HK-2 (cell line): Measurements from ENCODE around the gene MUSTN1.

Source experiments
- DNase-seq: peaks from one replicate; pipeline ENCODE4 v3.0.0-alpha.2; 2018; ENCODE audit not compliant: unreplicated experiment

Gene MUSTN1

GRCh38 chr3:52801839-52802238 is 33.0 kb downstream of the MUSTN1 start:
- DNase-seq = no peak

GRCh38 chr3:52800079-52800478 is 34.7 kb downstream of the MUSTN1 start:
- DNase-seq = no peak

- no peak for DNase-seq
Measured at GRCh38 chr3:52798978-52799476, 35.8 kb downstream of the MUSTN1 start.

- no peak for DNase-seq
Measured at GRCh38 chr3:52798376-52798977, 36.3 kb downstream of the MUSTN1 start.

GRCh38 chr3:52796411-52796810 is 38.4 kb downstream of the MUSTN1 start:
- no peak for DNase-seq

- no peak for DNase-seq
Measured at GRCh38 chr3:52795298-52795900, 39.4 kb downstream of the MUSTN1 start.

DNA sequence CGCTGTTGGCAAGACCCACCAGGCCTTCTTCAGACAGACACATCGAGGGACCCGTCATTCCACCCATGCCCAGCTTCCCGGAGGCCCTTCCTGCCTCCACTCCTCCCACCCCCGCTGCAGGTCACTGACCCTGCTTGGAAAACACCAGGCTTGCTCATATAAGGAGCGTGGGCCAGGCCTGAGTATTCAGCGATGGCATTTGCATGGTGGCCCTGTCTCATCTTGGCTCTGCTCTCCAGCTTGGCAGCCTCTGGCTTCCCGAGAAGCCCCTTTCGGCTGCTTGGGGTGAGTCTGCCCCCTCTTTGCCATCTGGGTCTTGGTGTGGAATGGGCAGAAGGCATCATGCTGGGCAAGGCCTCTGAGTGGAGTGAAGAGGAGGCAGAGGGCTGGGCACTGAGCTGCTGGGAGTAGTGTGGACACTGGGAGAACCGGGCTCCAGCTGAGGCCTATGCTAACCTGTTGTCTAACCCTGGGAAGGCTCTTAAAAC is 40.2 kb downstream of the MUSTN1 start, which contains the start of gene ITIH3:
TSS of gene ITIH3 (plus strand) at position 185 of the 488 bp plus-strand sequence. CDS start at position 193, 8 bp downstream.
- DNase-seq = no peak

DNA sequence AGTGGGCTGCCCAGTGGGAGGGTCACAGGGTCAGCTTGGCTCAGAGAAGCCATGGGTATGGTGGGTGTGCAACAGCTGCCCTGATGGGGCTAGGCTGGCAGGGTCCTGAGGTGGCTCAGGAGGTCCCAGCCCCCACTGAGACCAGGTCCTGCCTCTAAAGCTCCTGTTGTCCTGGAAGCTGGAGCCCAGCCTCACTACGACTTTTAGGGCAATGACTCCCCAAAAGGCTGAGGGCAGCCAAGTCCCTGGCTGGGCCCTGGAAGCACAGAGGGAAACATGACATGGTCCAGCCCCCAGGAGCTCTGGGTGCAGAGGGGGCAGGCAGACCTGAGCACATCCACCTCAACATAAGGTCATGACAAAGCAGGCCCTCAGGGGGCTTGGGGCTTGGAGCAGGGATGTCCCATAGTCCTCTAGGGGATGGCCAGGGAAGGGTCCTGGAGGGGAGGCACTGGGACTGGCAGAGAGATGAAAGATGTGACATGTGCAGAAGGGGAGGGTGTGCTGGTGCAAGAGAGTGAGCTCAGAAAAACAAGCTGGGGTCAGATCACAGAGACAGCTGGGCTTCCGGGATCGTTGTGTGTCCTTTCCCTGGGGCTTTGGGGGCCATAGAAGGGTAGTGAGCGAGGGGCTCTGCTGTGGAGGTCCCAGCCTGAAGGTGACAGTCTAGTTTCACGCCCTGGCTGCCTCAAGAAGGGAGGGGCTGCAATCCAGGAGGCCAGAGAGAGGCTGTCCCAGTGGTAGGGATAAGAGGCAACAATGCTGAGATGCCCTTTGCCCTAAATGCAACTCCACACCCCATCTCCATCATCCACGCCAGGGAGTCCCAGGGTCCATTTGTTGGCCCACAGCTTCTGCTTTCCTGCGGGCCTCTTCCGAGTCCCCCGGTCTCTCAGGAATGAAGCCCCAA is 40.9 kb downstream of the MUSTN1 start:
- DNase-seq = no peak

- DNase-seq = no peak
Measured at GRCh38 chr3:52792961-52793695, 41.7 kb downstream of the MUSTN1 start.

- DNase-seq = no peak
Measured at GRCh38 chr3:52792413-52792812, 42.4 kb downstream of the MUSTN1 start.

DNA sequence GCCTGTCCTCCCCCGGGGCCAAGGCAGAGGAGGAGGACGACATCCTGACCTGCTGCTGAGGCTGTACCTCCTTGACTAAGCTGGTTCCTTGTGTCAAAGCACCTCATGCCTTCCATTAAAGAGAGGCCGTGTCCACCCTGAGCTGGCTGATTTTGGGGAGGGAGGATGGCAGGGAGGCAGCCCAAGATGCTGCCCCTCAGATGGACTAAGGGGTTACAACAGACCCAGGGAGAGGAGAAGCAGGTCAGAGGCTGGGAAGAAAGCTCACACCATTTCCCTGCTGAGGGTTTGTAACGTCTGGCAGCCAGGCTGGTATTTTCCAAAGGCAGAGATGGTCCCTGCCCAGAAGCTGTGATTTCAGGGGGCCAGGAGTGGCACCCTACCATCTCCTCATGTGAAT is 42.9 kb downstream of the MUSTN1 start:
- no peak for DNase-seq

- no peak for DNase-seq
Measured at GRCh38 chr3:52791366-52791765, 43.5 kb downstream of the MUSTN1 start.

GRCh38 chr3:52790741-52791140 is 44.1 kb downstream of the MUSTN1 start:
- no peak for DNase-seq

DNA sequence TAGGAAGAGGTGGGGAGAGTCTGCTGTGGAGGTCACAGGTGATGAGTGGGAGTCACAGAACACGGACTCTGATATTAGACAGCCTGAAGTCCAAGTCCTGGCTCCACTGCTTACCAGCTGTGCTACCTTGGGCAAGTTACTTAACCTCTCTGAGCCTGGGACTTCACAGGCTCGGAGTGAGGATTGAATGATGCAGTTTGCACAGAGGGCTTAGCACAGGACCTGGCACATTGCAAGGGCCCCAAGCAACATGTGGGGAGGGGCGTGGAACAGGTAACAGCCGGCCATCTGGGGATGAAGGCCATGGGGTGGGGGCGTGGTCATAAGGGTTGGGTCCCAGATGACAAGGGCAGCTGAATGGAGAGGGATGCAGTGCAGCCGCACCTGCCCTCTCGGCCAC is 44.5 kb downstream of the MUSTN1 start:
- no peak for DNase-seq

DNA sequence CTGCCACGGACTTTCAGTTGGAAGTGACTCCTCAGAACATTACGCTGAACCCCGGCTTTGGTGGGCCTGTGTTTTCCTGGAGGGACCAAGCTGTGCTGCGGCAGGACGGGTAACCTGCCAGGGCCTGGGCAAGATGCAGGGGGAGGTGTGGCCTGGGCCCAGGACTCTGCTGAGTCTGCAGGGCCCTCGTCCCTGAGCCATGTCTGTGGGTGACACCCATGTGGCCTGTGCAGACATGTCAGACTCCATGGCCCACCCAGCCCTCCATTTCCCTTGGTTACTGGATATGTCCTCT is 45.1 kb downstream of the MUSTN1 start:
- no peak for DNase-seq

DNA sequence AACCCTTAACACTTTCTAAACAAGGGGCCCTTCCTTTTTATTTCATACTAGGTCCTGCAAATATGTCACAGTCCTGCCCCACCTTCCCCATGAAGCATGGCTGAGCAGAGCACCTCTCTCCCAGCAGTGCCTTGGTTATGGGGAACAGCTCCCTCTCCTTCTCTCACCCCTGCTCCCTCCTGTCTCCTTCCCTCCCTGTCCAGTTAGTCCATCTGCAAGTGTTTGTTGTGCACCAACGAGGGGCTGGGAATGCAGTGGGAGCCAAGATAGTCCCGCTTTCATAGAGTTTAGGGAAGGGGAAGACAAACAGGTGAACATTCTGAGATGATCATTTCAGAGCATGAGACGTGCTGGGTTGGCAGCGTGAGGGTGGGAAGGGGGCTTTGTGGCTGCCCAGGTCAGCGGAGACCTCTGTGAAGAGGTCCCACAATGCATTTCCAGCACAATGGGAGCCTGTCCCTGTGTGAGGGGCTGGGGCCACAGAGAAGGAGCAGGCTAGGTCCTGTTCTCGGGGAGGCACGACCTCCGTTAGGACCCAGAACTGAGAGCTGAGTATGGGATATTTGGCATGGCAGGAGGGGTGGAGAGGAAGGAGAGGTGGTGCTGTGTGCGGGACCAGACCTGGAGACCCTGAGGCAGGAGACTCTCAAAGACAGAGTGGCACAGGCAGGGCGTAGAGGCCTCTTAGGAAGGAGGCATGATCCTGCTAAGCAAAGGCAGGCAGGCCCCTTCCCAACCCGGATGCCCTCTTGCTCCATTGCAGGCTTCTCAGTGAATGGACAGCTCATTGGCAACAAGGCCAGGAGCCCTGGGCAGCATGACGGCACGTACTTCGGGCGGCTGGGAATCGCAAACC is 45.7 kb downstream of the MUSTN1 start:
- no peak for DNase-seq

DNA sequence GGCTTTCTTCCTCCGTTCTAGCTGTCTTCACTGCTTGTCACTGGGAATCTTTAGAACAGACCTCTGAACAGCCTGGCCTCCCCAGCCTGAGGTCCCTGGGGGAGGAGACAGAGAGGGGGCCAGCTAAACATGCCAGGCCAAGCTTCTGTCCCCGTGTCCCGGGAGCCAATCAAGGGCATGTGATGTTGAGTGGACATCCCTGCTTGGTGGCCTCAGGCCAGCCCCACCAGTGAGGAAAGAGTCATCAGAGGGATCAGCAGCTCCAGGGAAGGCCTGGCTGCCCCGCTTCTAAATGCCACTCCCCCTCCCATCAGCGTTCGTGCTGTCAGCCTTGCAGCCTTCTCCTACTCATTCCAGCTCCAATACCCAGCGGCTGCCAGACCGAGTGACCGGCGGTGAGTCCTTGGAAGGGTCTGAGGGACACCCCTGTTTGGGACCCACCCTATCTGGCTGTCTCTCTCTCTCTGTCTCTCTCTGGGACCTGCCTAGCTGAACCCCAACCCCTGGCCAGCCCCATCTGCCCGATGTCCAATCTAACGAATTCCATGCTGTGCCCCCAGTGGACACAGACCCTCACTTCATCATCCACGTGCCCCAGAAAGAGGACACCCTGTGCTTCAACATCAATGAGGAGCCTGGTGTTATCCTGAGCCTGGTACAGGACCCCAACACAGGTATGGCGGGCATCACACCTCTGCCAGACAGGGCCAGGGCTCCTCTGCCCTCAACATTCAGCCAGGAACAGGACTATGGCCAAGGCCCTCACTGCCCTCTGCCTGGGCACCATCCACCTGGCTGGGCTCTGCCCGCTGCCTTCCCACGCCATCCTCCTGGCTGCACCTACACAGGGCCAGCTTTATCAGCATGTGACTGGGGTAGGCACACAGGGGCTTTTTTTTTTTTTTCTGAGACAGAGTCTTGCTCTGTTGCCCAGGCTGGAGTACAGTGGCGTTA is 46.9 kb downstream of the MUSTN1 start:
- no peak for DNase-seq

DNA sequence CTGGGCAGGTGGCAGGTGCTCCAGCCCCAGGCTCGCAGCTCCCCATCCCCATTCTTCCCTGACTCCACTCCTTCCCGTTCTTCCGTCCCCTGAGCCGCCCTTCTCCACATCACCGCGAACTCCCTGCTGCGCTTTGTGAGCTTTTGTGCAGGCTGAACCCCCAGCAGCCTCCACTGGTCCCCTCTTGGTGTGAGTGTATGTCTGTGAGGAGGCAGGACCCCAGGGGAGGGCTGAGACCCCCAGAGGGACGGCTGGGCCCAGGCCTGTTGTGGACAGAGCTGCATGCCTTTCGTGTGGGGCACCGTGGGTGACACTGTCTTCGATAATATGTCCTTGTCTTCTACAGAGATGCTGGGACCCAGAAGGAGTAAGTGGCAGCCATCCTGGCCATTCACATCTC is 47.6 kb downstream of the MUSTN1 start:
- no peak for DNase-seq

GRCh38 chr3:52786330-52787215 is 48.2 kb downstream of the MUSTN1 start:
- no peak for DNase-seq
